Heart left ventricle (tissue), 13 donors: ENCODE measurements around the gene NKAIN2.

Experiments used
- CTCF ChIP-seq, 12 donors: fragments of 200-600 bp; sonication (generic) in 4 of 12; IDR thresholded peaks; one replicate each; pipeline versions ENCODE4 v1.5.0 to v1.8.0; 2018 to 2022; ENCODE audit warnings: antibody characterized with exemption in 12 of 12, mild to moderate bottlenecking in 5 of 12
- POLR2A ChIP-seq, 2 donors: fragments of 450-650 bp; IDR thresholded peaks; one replicate each; pipeline ENCODE4 v1.6.1; 2017; ENCODE audit warnings: antibody characterized with exemption in 2 of 2, mild to moderate bottlenecking in 2 of 2, moderate library complexity in 2 of 2
- donor health status: ischemic (EF 13 %, LVEDD 7.1; RV severe dilation, severe dysfunction).
- donor health status: DM: no; HTN: yes; CAD: no.
- donor health status: DM: no; HTN: no; CAD: no.
- donor health status: ischemic (EF 25% LVEDD 6.9; RV normal size, moderate dysfunction).
- donor health status: ischemic (EF 25% LVEDD 5.7; RV mildly dilated, moderate dysfunction).
- donor health status: ischemic (EF 35%, LVEDD 5.7; RV mildly dilated, moderate dysfunction).
- donor health status: nonischemic (EF 11% LVEDD 7.7; RV severe dilation, severe dysfunction).
- donor health status: DM: yes; HTN: yes; CAD: no.
- donor health status: PGD.
- donor health status: ischemic (EF 29% LVEDD 5.4; RV normal size, mild dysfunction).
- donor health status: nonischemic (EF 23%, LVEDD 6.1; RV moderate dilation, normal function).

GRCh38 chr6:124741341-124741740 is 937.7 kb downstream of the NKAIN2 start:
- TF ChIP-seq POLR2A (IDR thresholded peaks at IDR 0.05) (no peak), CTCF (IDR thresholded peaks at IDR 0.05) (no peak)
